H1 (cell line): ENCODE results near the gene WASL. TPM values are rescaled to one million over a fixed set of nuclear protein-coding genes. Genes with fewer than 3 reads are reported as not detected.
A peak's percentile ranks its signal among the peaks of the same experiment; 100 is the strongest.

ENCODE experiments used
- CTCF ChIA-PET: fragments of 300-600 bp; sonication (Branson Sonifier 250); formaldehyde crosslinking; loops from one replicate; lab custom pipeline; 2021; ENCODE audit not compliant: partially characterized antibody; lab: Charles Lee
- POLR2A ChIA-PET: fragments of 300-600 bp; sonication (Branson Sonifier 250); formaldehyde crosslinking; loops from one replicate; lab custom pipeline; 2021; ENCODE audit warnings: inconsistent platforms; ENCODE audit not compliant: partially characterized antibody; lab: Charles Lee
- DNase-seq, 2 experiments: peaks; one replicate each; pipeline versions ENCODE4 v3.0.0 to v3.0.0-alpha.2; 2010 to 2022; ENCODE audit warnings: low spot score in 2 of 2, low read depth in 1 of 2, mixed read lengths in 1 of 2
- FAIRE-seq: peaks from 2 replicates; lab custom pipeline; 2011; peaks lifted over from hg19 to GRCh38; lab: Jason Lieb, UNC
- H2AFZ ChIP-seq: 2 replicates; pipeline ENCODE4 v1.8.1; 2012; ENCODE audit warnings: low read length, inconsistent platforms
- H2AK5ac ChIP-seq: 2 replicates; pipeline ENCODE4 v1.6.1; 2013; ENCODE audit warnings: low read depth, low read length
- H2BK120ac ChIP-seq: replicated peaks from 2 replicates; pipeline ENCODE3; 2013; ENCODE audit warnings: low read depth, low read length, inconsistent platforms
- H2BK12ac ChIP-seq: 2 replicates; pipeline ENCODE4 v1.6.1; 2013; ENCODE audit warnings: low read depth, low read length
- H2BK15ac ChIP-seq: 2 replicates; pipeline ENCODE4 v1.6.1; 2013; ENCODE audit warnings: low read length
- H2BK20ac ChIP-seq: 2 replicates; pipeline ENCODE4 v1.6.1; 2013; ENCODE audit warnings: low read length
- H2BK5ac ChIP-seq: 2 replicates; pipeline ENCODE4 v1.6.1; 2013; ENCODE audit warnings: low read depth, low read length
- H3K14ac ChIP-seq: 2 replicates; pipeline ENCODE4 v1.6.1; 2013; ENCODE audit warnings: inconsistent platforms; ENCODE audit not compliant: insufficient read length
- H3K18ac ChIP-seq: 2 replicates; pipeline ENCODE4 v1.6.1; 2013; ENCODE audit warnings: low read length; ENCODE audit errors: extremely low read depth
- H3K23ac ChIP-seq: 2 replicates; pipeline ENCODE4 v1.6.1; 2013; ENCODE audit warnings: inconsistent platforms; ENCODE audit not compliant: insufficient read length
- H3K23me2 ChIP-seq: 2 replicates; pipeline ENCODE4 v1.6.1; 2013; ENCODE audit warnings: low read depth, low read length
- H3K27ac ChIP-seq: 2 replicates; pipeline ENCODE4 v1.6.1; 2011; ENCODE audit warnings: low read depth, low read length, inconsistent platforms
- H3K27me3 ChIP-seq, 4 experiments: replicated peaks in 1 of 4; 1 replicate in 1 of 4; 2 replicates in 3 of 4; pipeline versions ENCODE4 v1.6.1 to v1.8.1; 2011 to 2013; ENCODE audit warnings: low read length in 3 of 4, mild to moderate bottlenecking in 3 of 4, inconsistent platforms in 2 of 4, mixed read lengths in 2 of 4, moderate library complexity in 1 of 4; ENCODE audit not compliant: control insufficient read depth in 3 of 4, insufficient read depth in 3 of 4; ENCODE audit errors: extremely low read depth in 1 of 4
- H3K36me3 ChIP-seq, 4 experiments: 2 replicates each; pipeline versions ENCODE4 v1.6.1 to v1.8.1; 2011 to 2013; ENCODE audit warnings: mild to moderate bottlenecking in 4 of 4, low read length in 3 of 4, moderate library complexity in 2 of 4, control low read depth in 1 of 4, inconsistent platforms in 1 of 4; ENCODE audit not compliant: insufficient read depth in 4 of 4, control insufficient read depth in 2 of 4
- H3K4ac ChIP-seq: replicated peaks from 2 replicates; pipeline ENCODE3; 2013; ENCODE audit warnings: low read length, low read depth, mixed read lengths, inconsistent platforms; ENCODE audit not compliant: insufficient read length
- H3K4me1 ChIP-seq, 4 experiments: replicated peaks in 1 of 4; 1 replicate in 1 of 4; 2 replicates in 3 of 4; pipeline versions ENCODE4 v1.6.1 to v1.8.1; 2011 to 2013; ENCODE audit warnings: low read length in 3 of 4, inconsistent platforms in 2 of 4, mixed read lengths in 1 of 4; ENCODE audit not compliant: insufficient read depth in 4 of 4, control insufficient read depth in 3 of 4
- H3K4me2 ChIP-seq, 2 experiments: 2 replicates each; pipeline versions ENCODE4 v1.6.1 to v1.8.1; 2011 to 2013; ENCODE audit warnings: low read depth in 2 of 2, low read length in 2 of 2, control low read depth in 1 of 2, inconsistent platforms in 1 of 2, mild to moderate bottlenecking in 1 of 2; ENCODE audit not compliant: insufficient read depth in 1 of 2
- H3K4me3 ChIP-seq, 4 experiments: fragments of 200-600, 300-600 bp in 1 of 4; sonication (generic), shearing (Covaris generic), sonication (Bioruptor Twin) in 1 of 4; 2 replicates each; pipeline versions ENCODE4 v1.5.1 to v1.8.1; 2011 to 2016; ENCODE audit warnings: low read length in 4 of 4, low read depth in 3 of 4, control low read depth in 2 of 4, inconsistent platforms in 2 of 4, mild to moderate bottlenecking in 2 of 4, mixed read lengths in 1 of 4, moderate library complexity in 1 of 4; ENCODE audit not compliant: insufficient read depth in 2 of 4; ENCODE audit errors: extremely low read depth in 1 of 4
- H3K56ac ChIP-seq: replicated peaks from 2 replicates; pipeline ENCODE3; 2013; ENCODE audit warnings: low read depth, mild to moderate bottlenecking, mixed read lengths, low read length, inconsistent platforms; ENCODE audit not compliant: insufficient read length
- H3K79me1 ChIP-seq: 2 replicates; pipeline ENCODE4 v1.6.1; 2013; ENCODE audit warnings: low read depth, low read length, control low read depth
- H3K79me2 ChIP-seq, 2 experiments: 2 replicates each; pipeline versions ENCODE4 v1.6.1 to v1.8.1; 2012 to 2013; ENCODE audit warnings: low read length in 2 of 2, mild to moderate bottlenecking in 2 of 2, inconsistent platforms in 1 of 2; ENCODE audit not compliant: insufficient read depth in 2 of 2, control insufficient read depth in 1 of 2
- H3K9ac ChIP-seq, 4 experiments: replicated peaks in 1 of 4; 1 replicate in 1 of 4; 2 replicates in 3 of 4; pipeline versions ENCODE4 v1.6.1 to v1.8.1; 2011 to 2013; ENCODE audit warnings: low read depth in 3 of 4, low read length in 3 of 4, control low read depth in 2 of 4, mild to moderate bottlenecking in 2 of 4, moderate library complexity in 2 of 4, inconsistent platforms in 1 of 4; ENCODE audit errors: extremely low read depth in 1 of 4
- H3K9me3 ChIP-seq, 2 experiments: 2 replicates each; pipeline versions ENCODE4 v1.6.1 to v1.8.1; 2012 to 2013; ENCODE audit warnings: mild to moderate bottlenecking in 2 of 2, moderate library complexity in 2 of 2, control low read depth in 1 of 2, inconsistent platforms in 1 of 2, low read depth in 1 of 2, low read length in 1 of 2, mixed read lengths in 1 of 2; ENCODE audit not compliant: insufficient read depth in 2 of 2
- H4K20me1 ChIP-seq, 2 experiments: replicated peaks in 1 of 2; 2 replicates each; pipeline versions ENCODE3 to v1.8.1; 2011 to 2013; ENCODE audit warnings: inconsistent platforms in 2 of 2, low read length in 2 of 2, mild to moderate bottlenecking in 1 of 2; ENCODE audit not compliant: insufficient read depth in 2 of 2, control insufficient read depth in 1 of 2
- H4K5ac ChIP-seq: 2 replicates; pipeline ENCODE4 v1.6.1; 2013; ENCODE audit warnings: low read length, low read depth, mixed read lengths, inconsistent platforms; ENCODE audit not compliant: insufficient read length
- H4K8ac ChIP-seq: 2 replicates; pipeline ENCODE4 v1.8.0; 2013; ENCODE audit warnings: mild to moderate bottlenecking, moderate library complexity, low read length, inconsistent platforms; ENCODE audit not compliant: insufficient read depth; ENCODE audit errors: extremely low read depth
- H4K91ac ChIP-seq: replicated peaks from 2 replicates; pipeline ENCODE3; 2013; ENCODE audit warnings: low read length, mixed read lengths, inconsistent platforms; ENCODE audit not compliant: insufficient read length
- EP300 ChIP-seq, 2 experiments: IDR thresholded peaks; 1 replicate in 1 of 2; 2 replicates in 1 of 2; pipeline ENCODE4 v1.6.1; 2011 to 2012; ENCODE audit warnings: low read depth in 2 of 2, low read length in 2 of 2, mild to moderate bottlenecking in 2 of 2, borderline replicate concordance in 1 of 2, inconsistent platforms in 1 of 2, moderate library complexity in 1 of 2
- GTF2F1 ChIP-seq: IDR thresholded peaks from 2 replicates; pipeline ENCODE4 v1.6.1; 2012; ENCODE audit warnings: low read depth, low read length, improper control_type of control experiment, borderline replicate concordance
- HDAC2 ChIP-seq, 2 experiments: fragments of 300-600 bp in 1 of 2; sonication (generic) in 1 of 2; IDR thresholded peaks; 2 replicates each; pipeline ENCODE4 v1.6.1; 2011 to 2012; ENCODE audit warnings: low read depth in 2 of 2, low read length in 2 of 2, mild to moderate bottlenecking in 2 of 2, moderate library complexity in 2 of 2, borderline replicate concordance in 1 of 2, inconsistent platforms in 1 of 2
- HDAC6 ChIP-seq: IDR thresholded peaks from one replicate; pipeline ENCODE4 v1.7.1; 2012; ENCODE audit warnings: low read depth, mild to moderate bottlenecking, inconsistent platforms, low read length, moderate library complexity
- JUND ChIP-seq: IDR thresholded peaks from 2 replicates; pipeline ENCODE4 v1.6.1; 2011; ENCODE audit warnings: mild to moderate bottlenecking, improper control_type of control experiment, low read length
- POU5F1 ChIP-seq: IDR thresholded peaks from 2 replicates; pipeline ENCODE4 v1.6.1; 2011; ENCODE audit warnings: low read depth, mild to moderate bottlenecking, low read length, moderate library complexity
- SP2 ChIP-seq: IDR thresholded peaks from 2 replicates; pipeline ENCODE4 v1.6.1; 2012; ENCODE audit warnings: mild to moderate bottlenecking, low read length, inconsistent platforms
- WGBS, 2 experiments: shearing (Covaris generic) in 1 of 2; methylation state at CpG; one replicate each; pipeline versions ENCODE4 v1.1.6 to v1.1.7; 2013 to 2015; ENCODE audit warnings: low lambda C conversion rate in 2 of 2, mixed read lengths in 2 of 2, inconsistent platforms in 1 of 2, low coverage in 1 of 2, missing lambda C conversion rate in 1 of 2; ENCODE audit not compliant: insufficient replicate concordance in 2 of 2, insufficient coverage in 1 of 2, insufficient read length in 1 of 2; ENCODE audit errors: extremely low coverage in 1 of 2, missing lambda C conversion rate in 1 of 2; 5-methylcytosine and 5-hydroxymethylcytosine counted together
- polyA plus RNA-seq, 7 experiments: library from polyadenylated mRNA; depleted of rRNA in 3 of 7; stranded (reverse) in 5 of 7; unstranded in 2 of 7; fragments of >200 nt in 5 of 7; fragments of 200-250 nt in 2 of 7; gene quantifications; 1 replicate in 5 of 7; 2 replicates in 1 of 7; 4 replicates in 1 of 7; pipeline versions ENCODE4 v1.2.1 to v1.2.3, GENCODE V29; 2011 to 2013; ENCODE audit warnings: missing spikeins in 2 of 7, mixed read lengths in 2 of 7
- total RNA-seq: library from RNA; stranded (reverse); fragmentation: NEBNext Ultra II Directional; extraction: Animal tissue kit (Norgen Biotek cat#: 25700); gene quantifications from 2 replicates; pipeline ENCODE4 v1.2.1, GENCODE V29; 2021
- TF ChIP-seq, protein P1 (sequence below): IDR thresholded peaks from 2 replicates; pipeline ENCODE4 v1.6.1; 2012; ENCODE audit warnings: low read length, inconsistent platforms

The WASL gene
- total and polyA plus RNA-seq, 2 of the 8 experiments (the other 6 are each of a cell fraction or from before 2014, with no cell fraction given): 7.7 to 38.9 TPM

DNA sequence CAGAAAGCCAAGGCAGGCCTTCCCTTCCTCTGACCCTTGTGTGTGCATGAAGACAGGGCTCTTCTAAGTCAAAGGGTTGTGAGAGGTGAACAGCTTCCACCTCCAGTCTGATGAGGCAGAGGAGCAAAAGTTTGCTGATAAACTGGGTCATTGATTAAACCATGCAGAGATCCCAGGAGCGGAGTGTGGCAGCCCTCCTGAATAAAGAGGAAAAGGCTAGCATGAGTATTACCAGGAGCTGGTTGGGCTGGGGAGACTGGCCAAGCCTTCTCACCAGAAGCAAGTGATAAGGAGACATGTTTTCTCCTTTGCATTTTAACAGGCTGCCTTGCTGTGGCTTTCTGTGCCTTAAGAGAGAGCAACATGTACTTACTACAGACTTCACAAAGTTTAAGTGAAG, 82.9 kb downstream of the WASL start:
- no peak overlapping the region for H3K23ac ChIP-seq
- H3K23me2 ChIP-seq: no peaks in the 10 kb centered on the region
- H3K18ac ChIP-seq: no peak overlapping the region
- FAIRE-seq (no peak), DNase-seq (no peak)
- H3K4me1 ChIP-seq: peaks cover 0 to 3% (median 1%) of the 10 kb centered on the region in 4 experiments; a peak in 1 of 7 replicates
- H2AK5ac ChIP-seq: no peak overlapping the region
- no peak overlapping the region for H3K56ac ChIP-seq
- TF ChIP-seq JUND (no peak), EP300 (IDR thresholded peaks at IDR 0.05; ENCODE audit: borderline replicate concordance in 1 of 2, low read depth in 2 of 2, low read length in 2 of 2) (no peak), SP2 (no peak), GTF2F1 (no peak), HDAC6 (no peak), HDAC2 (IDR thresholded peaks at IDR 0.05; ENCODE audit: borderline replicate concordance in 1 of 2, low read depth in 2 of 2, low read length in 2 of 2) (no peak), POU5F1 (no peak)
- TF ChIP-seq, protein P1, sequence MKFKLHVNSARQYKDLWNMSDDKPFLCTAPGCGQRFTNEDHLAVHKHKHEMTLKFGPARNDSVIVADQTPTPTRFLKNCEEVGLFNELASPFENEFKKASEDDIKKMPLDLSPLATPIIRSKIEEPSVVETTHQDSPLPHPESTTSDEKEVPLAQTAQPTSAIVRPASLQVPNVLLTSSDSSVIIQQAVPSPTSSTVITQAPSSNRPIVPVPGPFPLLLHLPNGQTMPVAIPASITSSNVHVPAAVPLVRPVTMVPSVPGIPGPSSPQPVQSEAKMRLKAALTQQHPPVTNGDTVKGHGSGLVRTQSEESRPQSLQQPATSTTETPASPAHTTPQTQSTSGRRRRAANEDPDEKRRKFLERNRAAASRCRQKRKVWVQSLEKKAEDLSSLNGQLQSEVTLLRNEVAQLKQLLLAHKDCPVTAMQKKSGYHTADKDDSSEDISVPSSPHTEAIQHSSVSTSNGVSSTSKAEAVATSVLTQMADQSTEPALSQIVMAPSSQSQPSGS: no peak
- no peak overlapping the region for H2BK12ac ChIP-seq
- WGBS, 2 experiments: 91% methylated on average over 1 of the region's 1 CpG; no CpG with 5 or more reads in 1 of the 2 experiments
- H4K20me1 ChIP-seq: no peaks in the 10 kb centered on the region
- no peak overlapping the region for H3K4me2 ChIP-seq
- H2AFZ ChIP-seq: 0 out of 2 replicates have a peak overlapping the region, but pooled peaks have one; percentile 67
- H3K4ac ChIP-seq: no peak overlapping the region
- no peak overlapping the region for H4K5ac ChIP-seq
- no peak overlapping the region for H4K8ac ChIP-seq
- no peak overlapping the region for H3K14ac ChIP-seq
- H3K79me2 ChIP-seq: no peaks in the 10 kb centered on the region
- H2BK120ac ChIP-seq: no peak overlapping the region
- ChIA-PET CTCF (interaction anchor here (0.6 to 2.5 kb wide), 10 partner anchors 9 to 133 kb away, joined by 3 to 10 read pairs (median 4); partner anchors contain the start of gene LMOD2), POLR2A (interaction anchor here (1.3 to 1.8 kb wide), 3 partner anchors 9 to 20 kb away, joined by 3 to 5 read pairs (median 4); no protein-coding TSS in a partner anchor)
- H4K91ac ChIP-seq: no peak overlapping the region
- no peak overlapping the region for H2BK20ac ChIP-seq
- no peaks in the 10 kb centered on the region for H3K36me3 ChIP-seq
- H2BK15ac ChIP-seq: no peak overlapping the region
- H3K79me1 ChIP-seq: no peaks in the 10 kb centered on the region
- H3K9me3 ChIP-seq: peaks cover 0 to 2% of the 10 kb centered on the region in 2 experiments; a peak in 1 of 4 replicates
- H3K9ac ChIP-seq: no peak overlapping the region
- H3K27me3 ChIP-seq: no peaks in the 10 kb centered on the region
- H3K4me3 ChIP-seq: no peak overlapping the region
- H3K27ac ChIP-seq: no peak overlapping the region
- no peak overlapping the region for H2BK5ac ChIP-seq
